Neuron (in vitro differentiated cells): ENCODE results near the gene INSYN1.

Experiments used
- H2AFZ ChIP-seq: one replicate; pipeline ENCODE4 v1.6.1; 2013; ENCODE audit warnings: low read depth, mild to moderate bottlenecking, inconsistent platforms, low read length, moderate library complexity
- H3K27me3 ChIP-seq: one replicate; pipeline ENCODE4 v1.6.1; 2013; ENCODE audit warnings: low read length; ENCODE audit not compliant: insufficient read depth
- H3K36me3 ChIP-seq: one replicate; pipeline ENCODE4 v1.6.1; 2013; ENCODE audit warnings: low read length; ENCODE audit not compliant: insufficient read depth
- H3K4me1 ChIP-seq: one replicate; pipeline ENCODE4 v1.6.1; 2013; ENCODE audit warnings: low read length; ENCODE audit not compliant: insufficient read depth
- H3K4me3 ChIP-seq: 2 replicates; pipeline ENCODE4 v1.5.1; 2013; ENCODE audit warnings: mild to moderate bottlenecking, low read length, moderate library complexity
- H3K9me3 ChIP-seq: one replicate; pipeline ENCODE4 v1.6.1; 2013; ENCODE audit warnings: low read length

Gene INSYN1

DNA sequence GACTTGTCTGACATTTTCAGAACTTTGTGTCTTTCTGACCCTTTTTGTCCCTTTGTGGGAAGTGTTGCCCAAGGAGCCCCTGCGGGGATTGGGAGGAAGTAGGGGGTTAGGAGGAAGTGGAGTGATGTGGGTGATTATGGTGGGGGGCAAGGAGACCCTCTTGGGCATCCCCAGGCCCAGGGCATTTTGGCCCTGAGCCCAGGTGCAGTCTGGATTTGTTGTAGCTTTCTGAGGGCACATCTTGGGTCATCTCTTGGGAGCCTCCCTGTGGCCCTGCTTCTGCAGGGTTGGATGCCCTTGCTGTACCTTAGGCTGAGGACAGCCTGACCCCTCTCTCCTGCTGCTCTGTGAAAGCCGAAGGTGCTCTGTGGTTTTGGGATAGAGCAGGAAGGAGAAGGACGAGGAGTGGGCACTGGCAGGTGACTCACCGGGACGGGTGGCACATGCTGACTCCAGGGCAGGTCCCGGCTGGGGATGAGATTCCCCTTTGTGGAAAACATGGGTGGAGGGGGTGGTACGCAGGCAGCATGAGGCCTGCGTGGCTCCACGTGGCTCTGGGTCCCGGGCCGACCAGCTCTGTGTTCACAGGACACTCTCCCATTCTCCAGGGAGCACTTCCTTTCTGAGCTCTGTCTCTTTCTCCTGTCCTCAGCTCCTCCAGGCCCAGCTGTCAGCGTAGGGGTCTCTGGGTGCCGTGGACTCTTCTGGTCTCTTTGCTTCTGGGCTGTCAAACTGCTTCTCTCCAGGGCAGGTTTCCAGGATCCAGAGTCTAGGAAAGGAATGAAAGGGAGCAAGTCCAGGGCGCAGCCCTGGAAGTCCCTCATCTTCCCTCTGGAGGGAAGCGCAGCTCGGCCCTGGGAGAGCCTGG is 57.1 kb downstream of the INSYN1 start:
- peaks cover 20% of the 10 kb centered on the region for H3K36me3 ChIP-seq
- H3K27me3 ChIP-seq = no peaks in the 10 kb centered on the region
- no peaks in the 10 kb centered on the region for H3K9me3 ChIP-seq
- H3K4me3 ChIP-seq = no peak overlapping the region
- peaks cover 4% of the 10 kb centered on the region for H3K4me1 ChIP-seq
- H2AFZ ChIP-seq = no peak overlapping the region

DNA sequence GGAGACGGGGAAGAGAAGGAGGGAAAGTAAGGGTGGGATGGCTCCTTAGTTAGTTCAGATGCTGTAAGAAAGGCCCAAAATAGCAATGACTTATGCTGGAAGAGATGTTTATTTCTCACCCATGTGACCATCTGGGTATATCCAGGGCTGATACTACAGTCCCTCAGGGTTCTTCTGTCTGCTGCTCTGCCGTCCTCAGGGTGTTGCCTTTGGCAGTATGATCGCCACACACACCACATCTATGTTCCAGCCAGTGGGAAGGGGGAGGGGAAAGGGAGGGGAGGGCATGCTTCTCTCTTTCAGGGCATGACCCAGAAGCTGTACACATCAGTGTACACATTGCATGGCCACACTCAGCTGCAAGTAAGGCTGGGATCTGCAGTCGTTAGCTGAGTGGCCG is 58.7 kb downstream of the INSYN1 start:
- Histone ChIP-seq H3K27me3 (no peaks in the 10 kb centered on the region), H3K4me1 (peaks cover 4% of the 10 kb centered on the region), H3K4me3 (no peak overlapping the region), H3K36me3 (peaks cover 20% of the 10 kb centered on the region), H3K9me3 (no peaks in the 10 kb centered on the region), H2AFZ (no peak overlapping the region)

DNA sequence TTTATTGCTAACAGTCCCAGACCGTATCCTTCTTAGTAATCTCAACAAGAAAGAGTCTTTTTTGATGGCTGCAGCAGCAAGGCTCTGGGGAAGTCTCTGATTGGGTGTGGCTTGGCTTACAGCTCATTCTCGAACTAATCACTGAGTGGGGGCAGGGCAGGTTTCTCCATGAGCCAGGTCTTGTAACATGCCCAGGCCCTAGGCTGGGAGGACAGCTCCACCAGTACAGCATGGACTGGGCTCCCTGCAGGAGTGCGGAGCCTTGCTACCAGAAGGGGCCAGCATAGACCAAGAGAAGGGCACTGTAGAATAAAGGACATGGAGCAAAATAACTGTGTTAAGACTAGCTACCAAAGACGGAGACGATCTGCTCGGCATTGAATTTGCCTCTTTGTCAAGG is 61.8 kb downstream of the INSYN1 start:
- Histone ChIP-seq H3K4me3 (no peak overlapping the region), H3K36me3 (peaks cover 14% of the 10 kb centered on the region), H3K27me3 (no peaks in the 10 kb centered on the region), H3K4me1 (peaks cover 7% of the 10 kb centered on the region), H3K9me3 (no peaks in the 10 kb centered on the region), H2AFZ (no peak overlapping the region)

DNA sequence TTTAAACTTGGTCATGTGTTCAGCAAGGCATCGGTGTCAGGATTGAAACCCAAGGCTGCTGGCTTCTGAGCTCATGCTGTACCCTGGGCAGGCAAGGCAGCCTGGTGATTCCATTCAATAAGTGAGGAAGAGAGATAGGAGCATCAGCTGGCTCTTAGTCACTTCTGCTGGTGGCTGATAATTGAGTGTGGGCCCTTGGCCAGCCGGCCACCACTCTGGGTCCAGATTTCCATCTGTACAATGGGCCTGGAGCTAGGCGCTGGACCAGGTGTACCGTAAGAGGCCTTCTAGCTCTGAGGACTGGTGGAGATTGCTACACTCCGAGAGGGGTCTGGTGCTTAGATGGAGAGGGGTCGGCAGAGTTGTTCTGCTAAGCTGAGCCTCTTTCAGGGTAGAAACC is 64.7 kb downstream of the INSYN1 start:
- Histone ChIP-seq H2AFZ (no peak overlapping the region), H3K36me3 (peaks cover 10% of the 10 kb centered on the region), H3K4me1 (peaks cover 21% of the 10 kb centered on the region), H3K9me3 (no peaks in the 10 kb centered on the region), H3K4me3 (no peak overlapping the region), H3K27me3 (no peaks in the 10 kb centered on the region)

DNA sequence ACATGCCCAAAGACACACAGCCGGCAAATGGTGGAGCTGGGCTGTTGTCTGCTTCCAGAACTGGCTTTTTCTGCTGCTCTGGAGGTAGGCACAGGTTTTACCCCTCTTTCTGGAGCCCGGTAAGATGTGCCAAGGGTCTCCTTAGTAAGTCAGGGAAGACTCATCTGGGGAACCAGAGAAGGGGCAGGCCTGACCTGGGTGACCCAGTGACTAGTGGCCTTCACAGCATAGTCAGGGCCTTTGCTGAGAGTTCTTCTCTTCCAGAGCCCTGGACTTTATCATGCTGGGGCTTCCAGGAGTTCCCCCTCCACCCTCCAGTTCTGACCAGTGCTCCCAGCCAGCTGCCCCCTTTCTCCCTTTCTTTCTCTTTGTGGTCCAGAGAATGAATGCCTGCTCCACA is 65.8 kb downstream of the INSYN1 start:
- Histone ChIP-seq H3K36me3 (peaks cover 3% of the 10 kb centered on the region), H3K4me3 (no peak overlapping the region), H2AFZ (no peak overlapping the region), H3K9me3 (no peaks in the 10 kb centered on the region), H3K27me3 (peaks cover 2% of the 10 kb centered on the region), H3K4me1 (peaks cover 22% of the 10 kb centered on the region)

DNA sequence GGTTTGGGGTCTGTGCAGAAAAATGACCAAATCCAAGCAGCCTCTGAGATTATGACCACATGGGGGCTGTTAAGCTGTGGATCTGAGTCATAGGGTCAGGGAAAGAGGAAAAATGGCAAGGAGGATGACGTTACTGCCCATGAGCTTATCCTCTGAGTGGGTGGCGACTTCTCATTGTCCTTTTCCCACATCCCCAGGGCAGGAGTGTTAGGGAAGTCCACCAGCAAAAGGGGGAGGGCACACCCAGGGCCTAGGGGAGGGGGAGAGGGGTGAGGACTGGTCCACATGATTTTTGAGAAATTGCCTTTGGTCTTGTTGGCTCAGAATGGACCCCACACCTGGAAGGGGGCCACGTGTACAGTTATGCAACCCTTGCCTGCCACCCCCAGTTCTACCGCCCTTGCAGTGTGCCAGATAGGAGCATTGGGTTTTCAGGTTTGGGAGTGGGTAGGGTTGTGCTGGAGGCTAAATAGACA is 66.3 kb downstream of the INSYN1 start:
- Histone ChIP-seq H3K36me3 (peaks cover 3% of the 10 kb centered on the region), H3K27me3 (peaks cover 2% of the 10 kb centered on the region), H2AFZ (no peak overlapping the region), H3K4me3 (no peak overlapping the region), H3K9me3 (no peaks in the 10 kb centered on the region), H3K4me1 (peaks cover 22% of the 10 kb centered on the region)

DNA sequence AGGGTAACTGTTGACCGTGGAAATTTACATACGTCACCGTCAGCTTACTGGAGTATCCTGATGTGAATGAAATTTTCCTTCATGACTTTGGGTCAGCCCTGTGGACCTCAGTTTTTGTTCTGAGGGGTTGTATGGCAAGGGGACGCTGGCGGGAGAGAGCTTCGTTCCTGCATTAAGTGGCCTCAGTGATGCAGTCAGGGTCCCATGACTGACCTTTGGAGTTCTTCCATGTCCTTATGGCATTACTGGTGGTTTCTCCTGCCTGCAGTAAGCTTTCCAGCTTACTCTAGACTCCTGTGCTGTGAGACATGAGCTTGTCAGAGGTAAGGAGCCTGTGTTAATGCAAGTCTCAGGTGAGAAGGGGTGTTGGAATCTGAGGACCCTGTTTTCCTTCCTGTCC is 67.2 kb downstream of the INSYN1 start:
- Histone ChIP-seq H3K36me3 (peaks cover 3% of the 10 kb centered on the region), H3K4me3 (peak overlapping the region; percentile 92), H3K4me1 (peaks cover 22% of the 10 kb centered on the region), H3K9me3 (no peaks in the 10 kb centered on the region), H3K27me3 (peaks cover 2% of the 10 kb centered on the region), H2AFZ (no peak overlapping the region)
